OCI-LY3 (cell line): ENCODE measurements around the gene KIAA1191.

ENCODE experiments used
- H2AFZ ChIP-seq: fragments of 200-600, 300-600 bp; shearing (Covaris generic); 2 replicates; pipeline ENCODE4 v1.6.0; 2014; ENCODE audit warnings: antibody characterized with exemption, low read depth, low read length
- H3K27ac ChIP-seq: fragments of 200-600, 300-600 bp; sonication (generic); 2 replicates; pipeline ENCODE4 v1.5.1; 2014; ENCODE audit warnings: mild to moderate bottlenecking, low read length, moderate library complexity, mixed read lengths
- H3K27me3 ChIP-seq: fragments of 200-600, 300-600 bp; sonication (generic); 2 replicates; pipeline ENCODE4 v1.6.1; 2014; ENCODE audit warnings: low read depth, low read length, mixed read lengths
- H3K36me3 ChIP-seq: fragments of 200-600, 300-600 bp; sonication (generic); replicated peaks from 2 replicates; pipeline ENCODE3; 2014; ENCODE audit warnings: low read depth, low read length, mixed read lengths
- H3K4me1 ChIP-seq: fragments of 300-600, 200-600 bp; sonication (generic); 2 replicates; pipeline ENCODE4 v1.6.1; 2014; ENCODE audit warnings: low read length, mixed read lengths
- H3K4me2 ChIP-seq: fragments of 200-600, 300-600 bp; sonication (generic); 2 replicates; pipeline ENCODE4 v1.6.1; 2014; ENCODE audit warnings: low read length, mixed read lengths
- H3K4me3 ChIP-seq: fragments of 300-600, 200-600 bp; sonication (generic); 2 replicates; pipeline ENCODE4 v1.5.1; 2014; ENCODE audit warnings: antibody characterized with exemption, mild to moderate bottlenecking, low read length, moderate library complexity
- H3K79me2 ChIP-seq: fragments of 300-600, 200-600 bp; shearing (Covaris generic); 2 replicates; pipeline ENCODE4 v1.6.1; 2014; ENCODE audit warnings: mild to moderate bottlenecking, low read length, mixed read lengths
- H3K9ac ChIP-seq: fragments of 300-600, 200-600 bp; shearing (Covaris generic); 2 replicates; pipeline ENCODE4 v1.6.0; 2014; ENCODE audit warnings: mild to moderate bottlenecking, low read length, moderate library complexity
- H3K9me3 ChIP-seq: fragments of 200-600, 300-600 bp; shearing (Covaris generic); 2 replicates; pipeline ENCODE4 v1.6.1; 2014; ENCODE audit warnings: low read length, mixed read lengths; ENCODE audit not compliant: insufficient read depth
- H4K20me1 ChIP-seq: fragments of 200-600, 300-600 bp; sonication (generic); 2 replicates; pipeline ENCODE4 v1.6.1; 2016; ENCODE audit warnings: low read length, mixed read lengths; ENCODE audit not compliant: insufficient read depth
- CTCF ChIP-seq: fragments of 200-600, 300-600 bp; sonication (generic); IDR thresholded peaks from 2 replicates; pipeline ENCODE4 v1.5.1; 2014; ENCODE audit warnings: antibody characterized with exemption, low read length, low read depth
- EZH2phosphoT487 ChIP-seq: fragments of 200-600 bp; shearing (Covaris generic); IDR thresholded peaks from 2 replicates; pipeline ENCODE4 v1.6.1; 2018; ENCODE audit warnings: antibody characterized with exemption, mixed run types, low read depth

Gene KIAA1191

GRCh38 chr5:176366232-176366894 lies 4.8 kb upstream of the KIAA1191 start:
- H3K9ac ChIP-seq = peak overlapping the region; percentile 65; the same call in 1 of the 2 replicates
- H2AFZ ChIP-seq = no peak overlapping the region
- peak overlapping the region; percentile 75 for H3K4me2 ChIP-seq
- no peaks in the 10 kb centered on the region for H4K20me1 ChIP-seq
- no peaks in the 10 kb centered on the region for H3K9me3 ChIP-seq
- peak overlapping the region; percentile 83 for H3K4me3 ChIP-seq
- H3K27ac ChIP-seq = no peak overlapping the region
- no peaks in the 10 kb centered on the region for H3K27me3 ChIP-seq
- no peaks in the 10 kb centered on the region for H3K36me3 ChIP-seq
- peaks cover 2% of the 10 kb centered on the region for H3K79me2 ChIP-seq
- peaks cover 13% of the 10 kb centered on the region for H3K4me1 ChIP-seq
- no peak for TF ChIP-seq EZH2phosphoT487

GRCh38 chr5:176365351-176366231 lies 4.0 kb upstream of the KIAA1191 start, which contains the start of gene ARL10:
Gene ARL10 (plus strand): TSS chr5:176365487. CDS start chr5:176365564, 77 bp downstream.
- H3K9ac ChIP-seq = peak within 1 kb of the TSS; percentile 65
- H3K9me3 ChIP-seq = no peaks in the 10 kb centered on the region
- no peaks in the 10 kb centered on the region for H3K27me3 ChIP-seq
- H3K27ac ChIP-seq = no peak within 1 kb of the TSS
- peak within 1 kb of the TSS; percentile 59; the same call in 1 of the 2 replicates for H2AFZ ChIP-seq
- peak within 1 kb of the TSS; percentile 75 for H3K4me2 ChIP-seq
- H3K79me2 ChIP-seq = peaks cover 10% of the 10 kb centered on the region
- peaks cover 13% of the 10 kb centered on the region for H3K4me1 ChIP-seq
- H3K36me3 ChIP-seq = no peaks in the 10 kb centered on the region
- TF ChIP-seq EZH2phosphoT487 = no peak
- TF ChIP-seq CTCF = no peak
- no peaks in the 10 kb centered on the region for H4K20me1 ChIP-seq
- H3K4me3 ChIP-seq = peak within 1 kb of the TSS; percentile 83

- Histone ChIP-seq H2AFZ (peak overlapping the region; percentile 59; the same call in 1 of the 2 replicates), H3K4me1 (peaks cover 14% of the 10 kb centered on the region), H3K4me3 (peak overlapping the region; percentile 83), H4K20me1 (peaks cover 2% of the 10 kb centered on the region; the same call in 1 of the 2 replicates), H3K36me3 (peaks cover under 1% of the 10 kb centered on the region), H3K9me3 (no peaks in the 10 kb centered on the region), H3K27ac (no peak overlapping the region), H3K4me2 (peak overlapping the region; percentile 75), H3K27me3 (no peaks in the 10 kb centered on the region), H3K9ac (peak overlapping the region; percentile 65), H3K79me2 (peaks cover 17% of the 10 kb centered on the region)
- no peak for TF ChIP-seq CTCF
These were observed 3.3 kb upstream of the KIAA1191 start for GRCh38 chr5:176364765-176365350.

GRCh38 chr5:176362233-176362490 lies 598 bp upstream of the KIAA1191 start:
- Histone ChIP-seq H3K27me3 (no peaks in the 10 kb centered on the region), H2AFZ (peak overlapping the region; percentile 81), H3K36me3 (peaks cover 18% of the 10 kb centered on the region), H4K20me1 (peaks cover 6% of the 10 kb centered on the region), H3K4me1 (peaks cover 18% of the 10 kb centered on the region), H3K4me2 (peak overlapping the region; percentile 92), H3K27ac (peak overlapping the region; percentile 90), H3K79me2 (peaks cover 41% of the 10 kb centered on the region), H3K9ac (peak overlapping the region; percentile 97), H3K9me3 (no peaks in the 10 kb centered on the region), H3K4me3 (peak overlapping the region; percentile 98)
- no peak for TF ChIP-seq EZH2phosphoT487
- no peak for TF ChIP-seq CTCF
